Measurements from ENCODE around the gene B9D1. TPM values are rescaled to one million over a fixed set of nuclear protein-coding genes. Genes with fewer than 3 reads are reported as not detected.

B9D1 gene
- total RNA-seq, 1 donor from 2014 or later = 12.4 TPM

DNA sequence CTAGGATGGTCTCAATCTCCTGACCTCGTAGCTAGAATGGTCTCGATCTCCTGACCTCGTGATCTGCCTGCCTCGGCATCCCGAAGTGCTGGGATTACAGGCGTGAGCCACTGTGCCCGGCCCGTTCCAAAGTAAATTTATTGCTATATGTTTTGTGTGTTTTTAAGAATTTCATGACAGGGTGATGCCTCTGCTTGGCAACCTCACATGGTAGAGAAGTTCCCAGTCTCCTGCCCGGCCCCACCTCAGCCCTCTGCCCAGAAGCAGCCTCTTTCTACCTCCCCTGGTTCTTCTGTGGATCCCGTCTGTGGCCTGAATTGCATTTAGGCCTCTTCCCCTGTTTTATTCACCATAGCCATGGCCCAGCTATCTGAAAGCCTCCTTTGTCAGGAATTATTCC, 55.0 kb downstream of the B9D1 start:
- Histone ChIP-seq H3K27me3 (ENCODE audit: control insufficient read depth, insufficient read depth, low read length) (no peaks in the 10 kb centered on the region), H3K36me3 (ENCODE audit: control insufficient read depth, insufficient read depth, low read length) (peaks cover 19% of the 10 kb centered on the region), H3K4me3 (ENCODE audit: low read depth, low read length) (no peak overlapping the region)
- no peak for FAIRE-seq
- TF ChIP-seq, protein P1, sequence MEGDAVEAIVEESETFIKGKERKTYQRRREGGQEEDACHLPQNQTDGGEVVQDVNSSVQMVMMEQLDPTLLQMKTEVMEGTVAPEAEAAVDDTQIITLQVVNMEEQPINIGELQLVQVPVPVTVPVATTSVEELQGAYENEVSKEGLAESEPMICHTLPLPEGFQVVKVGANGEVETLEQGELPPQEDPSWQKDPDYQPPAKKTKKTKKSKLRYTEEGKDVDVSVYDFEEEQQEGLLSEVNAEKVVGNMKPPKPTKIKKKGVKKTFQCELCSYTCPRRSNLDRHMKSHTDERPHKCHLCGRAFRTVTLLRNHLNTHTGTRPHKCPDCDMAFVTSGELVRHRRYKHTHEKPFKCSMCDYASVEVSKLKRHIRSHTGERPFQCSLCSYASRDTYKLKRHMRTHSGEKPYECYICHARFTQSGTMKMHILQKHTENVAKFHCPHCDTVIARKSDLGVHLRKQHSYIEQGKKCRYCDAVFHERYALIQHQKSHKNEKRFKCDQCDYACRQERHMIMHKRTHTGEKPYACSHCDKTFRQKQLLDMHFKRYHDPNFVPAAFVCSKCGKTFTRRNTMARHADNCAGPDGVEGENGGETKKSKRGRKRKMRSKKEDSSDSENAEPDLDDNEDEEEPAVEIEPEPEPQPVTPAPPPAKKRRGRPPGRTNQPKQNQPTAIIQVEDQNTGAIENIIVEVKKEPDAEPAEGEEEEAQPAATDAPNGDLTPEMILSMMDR (IDR thresholded peaks at IDR 0.05; ENCODE audit: insufficient read depth, low read length, severe bottlenecking) = no peak
- DNase-seq (ENCODE audit: low read depth) = no peak

DNA sequence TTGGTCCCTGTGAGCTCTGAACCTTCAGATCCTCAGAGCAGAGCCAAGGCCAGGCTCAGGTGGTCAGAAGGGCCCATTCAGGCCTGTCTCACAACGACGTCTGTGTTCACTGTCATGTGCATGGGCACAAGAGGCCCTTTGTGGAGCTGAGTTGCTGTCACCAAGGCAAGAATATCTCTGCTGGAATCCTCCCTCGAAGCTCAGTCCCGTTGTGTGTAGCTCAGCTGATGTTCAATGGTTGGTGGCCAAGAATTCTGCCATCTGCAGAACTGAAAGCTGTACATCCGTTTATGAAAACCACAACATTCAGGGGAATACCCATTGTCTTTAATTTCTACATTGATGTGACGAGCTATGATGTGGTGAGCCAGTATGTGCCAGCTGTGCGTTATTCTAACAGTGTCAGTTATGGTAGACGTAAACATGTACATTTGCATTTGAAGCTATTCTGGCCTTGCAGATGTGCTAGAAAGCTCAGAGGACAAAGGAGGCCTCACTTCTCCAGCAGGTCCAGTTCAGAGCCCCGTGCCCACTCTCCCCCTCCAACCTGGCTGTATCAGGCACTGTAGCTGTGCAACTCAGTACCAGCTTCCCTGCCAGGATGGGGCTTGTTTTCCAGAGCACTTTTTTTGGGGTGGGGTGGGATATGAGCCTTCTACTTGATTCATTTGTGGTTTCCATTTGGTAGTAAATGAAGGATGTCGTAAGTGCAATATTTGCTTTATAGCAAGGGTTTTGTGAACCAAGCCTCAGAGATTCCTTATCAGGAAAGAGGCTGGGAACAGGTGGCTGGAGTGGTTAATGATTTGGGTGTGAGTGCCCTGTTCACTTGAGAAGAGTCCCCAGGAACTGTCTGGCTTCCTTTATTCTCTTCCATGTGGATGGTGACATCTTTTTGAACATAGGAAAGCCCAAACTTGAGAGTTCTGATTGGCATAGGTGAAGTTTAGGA, 56.1 kb downstream of the B9D1 start:
- H3K36me3 ChIP-seq (ENCODE audit: control insufficient read depth, insufficient read depth, low read length) = peaks cover 10% of the 10 kb centered on the region

DNA sequence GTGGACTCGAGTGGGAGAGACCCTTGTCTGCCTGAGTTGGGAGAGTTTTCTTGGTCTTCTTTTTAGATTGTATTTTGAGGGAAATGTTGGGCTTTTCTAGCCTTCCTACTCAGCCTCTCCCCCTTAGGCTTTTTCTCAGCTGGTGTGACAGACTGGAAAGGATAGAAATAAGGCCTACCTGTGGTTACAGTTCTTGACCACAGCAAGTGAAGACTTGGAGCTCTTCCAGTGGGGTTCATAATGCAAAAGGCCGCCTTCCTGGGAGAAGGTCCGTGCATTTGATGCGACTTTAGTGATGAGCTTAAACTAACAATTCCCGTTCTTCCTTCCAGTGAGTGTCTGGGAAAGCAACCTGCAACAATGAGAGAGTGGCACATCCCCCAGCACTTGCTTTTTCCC, 56.8 kb downstream of the B9D1 start:
- Histone ChIP-seq H3K27me3 (ENCODE audit: control insufficient read depth, insufficient read depth, low read length) (no peaks in the 10 kb centered on the region), H3K36me3 (ENCODE audit: control insufficient read depth, insufficient read depth, low read length) (peaks cover 10% of the 10 kb centered on the region), H3K4me3 (ENCODE audit: low read depth, low read length) (no peak overlapping the region)
- FAIRE-seq (no peak), DNase-seq (ENCODE audit: low read depth) (no peak)
- TF ChIP-seq, protein P1 (IDR thresholded peaks at IDR 0.05; ENCODE audit: insufficient read depth, low read length, severe bottlenecking) = no peak

More for the DNA sequence above, 56.1 kb downstream of the B9D1 start:
- no peak for DNase-seq (ENCODE audit: low read depth)
- Histone ChIP-seq H3K27me3 (ENCODE audit: control insufficient read depth, insufficient read depth, low read length) (no peaks in the 10 kb centered on the region), H3K4me3 (ENCODE audit: low read depth, low read length) (no peak overlapping the region)
- TF ChIP-seq, protein P1 (IDR thresholded peaks at IDR 0.05; ENCODE audit: insufficient read depth, low read length, severe bottlenecking) = no peak
- FAIRE-seq = no peak

GRCh38 chr17:19305256-19305655, 57.3 kb downstream of the B9D1 start:
- TF ChIP-seq, protein P1 (IDR thresholded peaks at IDR 0.05; ENCODE audit: insufficient read depth, low read length, severe bottlenecking) = no peak
- H3K36me3 ChIP-seq (ENCODE audit: control insufficient read depth, insufficient read depth, low read length) = peaks cover 10% of the 10 kb centered on the region
- DNase-seq (ENCODE audit: low read depth) = no peak
- no peaks in the 10 kb centered on the region for H3K27me3 ChIP-seq (ENCODE audit: control insufficient read depth, insufficient read depth, low read length)
- no peak for FAIRE-seq
- no peak overlapping the region for H3K4me3 ChIP-seq (ENCODE audit: low read depth, low read length)

- peaks cover 9% of the 10 kb centered on the region for H3K36me3 ChIP-seq (ENCODE audit: control insufficient read depth, insufficient read depth, low read length)
- TF ChIP-seq, protein P1 (IDR thresholded peaks at IDR 0.05; ENCODE audit: insufficient read depth, low read length, severe bottlenecking) = no peak
Observed at GRCh38 chr17:19304751-19305150, 57.8 kb downstream of the B9D1 start.

More at GRCh38 chr17:19304751-19305150, 57.8 kb downstream of the B9D1 start:
- FAIRE-seq = no peak
- Histone ChIP-seq H3K4me3 (ENCODE audit: low read depth, low read length) (no peak overlapping the region), H3K27me3 (ENCODE audit: control insufficient read depth, insufficient read depth, low read length) (no peaks in the 10 kb centered on the region)
- no peak for DNase-seq (ENCODE audit: low read depth)

All from bronchial epithelial cell (primary cell).